WI38 (cell line): ENCODE measurements around the gene HOMER3.
"Not testable (repeated sequence)": the region's sequence is repeated elsewhere in the genome, so short reads cannot be mapped to it uniquely, and the experiment has no call there.

Experiments used
- H3K4me3 ChIP-seq: 2 replicates; pipeline ENCODE4 v1.5.1; 2011; ENCODE audit warnings: low read depth, mild to moderate bottlenecking, control low read depth, low read length
- CTCF ChIP-seq: IDR thresholded peaks from 2 replicates; pipeline ENCODE4 v1.5.1; 2012; ENCODE audit warnings: low read depth, mild to moderate bottlenecking, control low read depth, low read length

The HOMER3 gene

DNA sequence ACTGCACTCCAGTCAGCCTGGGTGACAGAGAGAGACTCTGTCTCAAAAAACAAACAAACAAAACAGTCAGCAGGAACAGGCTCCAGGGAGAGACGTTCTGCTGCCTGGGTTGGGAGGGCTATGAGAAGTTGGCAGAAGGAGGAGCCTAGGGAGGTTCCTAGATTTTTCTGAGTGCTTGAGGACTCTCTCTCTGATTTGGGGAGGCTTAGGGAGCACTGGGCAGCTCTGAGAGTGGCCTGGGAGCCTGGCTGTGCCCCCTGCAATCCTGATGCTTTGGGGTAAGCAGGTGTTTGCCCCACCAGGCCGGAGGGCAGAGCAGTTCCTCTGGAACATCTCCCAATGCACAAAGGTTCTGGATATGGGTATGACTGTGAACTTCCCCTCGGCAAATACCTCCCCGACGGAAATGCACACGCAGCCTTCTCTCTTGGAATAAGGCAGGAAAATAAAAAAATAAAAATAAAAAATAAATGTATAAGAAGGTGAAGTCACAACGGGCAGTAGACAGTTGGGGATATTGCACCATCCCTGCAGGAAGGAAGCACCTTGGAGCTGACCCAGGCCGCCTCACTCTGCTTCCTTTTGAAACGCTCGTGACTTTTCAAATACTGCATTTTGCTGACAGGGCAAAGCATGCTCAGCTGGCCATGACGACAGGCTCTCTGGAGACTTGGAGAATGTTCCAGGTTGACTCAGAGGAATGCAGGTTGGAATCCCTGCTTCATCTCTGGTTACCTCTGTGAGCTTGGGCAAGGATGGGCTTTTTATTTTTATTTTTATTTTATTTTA is 26.5 kb upstream of the HOMER3 start:
- no peak overlapping the region for H3K4me3 ChIP-seq
- no peak for TF ChIP-seq CTCF

- no peak for TF ChIP-seq CTCF
- H3K4me3 ChIP-seq: no peak overlapping the region
Observed at GRCh38 chr19:18966307-18966706, 25.3 kb upstream of the HOMER3 start.

DNA sequence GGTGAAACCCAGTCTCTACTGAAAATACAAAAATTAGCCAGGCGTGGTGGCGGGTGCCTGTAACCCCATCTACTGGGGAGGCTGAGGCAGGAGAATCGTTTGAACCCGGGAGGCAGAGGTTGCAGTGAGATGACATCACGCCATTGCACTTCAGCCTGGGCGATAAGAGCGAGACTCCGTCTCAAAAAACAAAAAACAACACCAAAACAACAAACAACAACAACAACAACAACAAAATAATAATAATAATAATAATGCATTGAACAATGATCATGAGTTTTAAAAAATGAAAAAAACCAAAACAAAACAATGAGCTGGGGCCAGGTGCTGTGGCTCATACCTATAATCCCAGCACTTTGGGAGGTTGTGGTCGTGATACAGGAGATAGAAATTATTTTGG is 23.1 kb upstream of the HOMER3 start:
- TF ChIP-seq CTCF: no peak
- no peak overlapping the region for H3K4me3 ChIP-seq

DNA sequence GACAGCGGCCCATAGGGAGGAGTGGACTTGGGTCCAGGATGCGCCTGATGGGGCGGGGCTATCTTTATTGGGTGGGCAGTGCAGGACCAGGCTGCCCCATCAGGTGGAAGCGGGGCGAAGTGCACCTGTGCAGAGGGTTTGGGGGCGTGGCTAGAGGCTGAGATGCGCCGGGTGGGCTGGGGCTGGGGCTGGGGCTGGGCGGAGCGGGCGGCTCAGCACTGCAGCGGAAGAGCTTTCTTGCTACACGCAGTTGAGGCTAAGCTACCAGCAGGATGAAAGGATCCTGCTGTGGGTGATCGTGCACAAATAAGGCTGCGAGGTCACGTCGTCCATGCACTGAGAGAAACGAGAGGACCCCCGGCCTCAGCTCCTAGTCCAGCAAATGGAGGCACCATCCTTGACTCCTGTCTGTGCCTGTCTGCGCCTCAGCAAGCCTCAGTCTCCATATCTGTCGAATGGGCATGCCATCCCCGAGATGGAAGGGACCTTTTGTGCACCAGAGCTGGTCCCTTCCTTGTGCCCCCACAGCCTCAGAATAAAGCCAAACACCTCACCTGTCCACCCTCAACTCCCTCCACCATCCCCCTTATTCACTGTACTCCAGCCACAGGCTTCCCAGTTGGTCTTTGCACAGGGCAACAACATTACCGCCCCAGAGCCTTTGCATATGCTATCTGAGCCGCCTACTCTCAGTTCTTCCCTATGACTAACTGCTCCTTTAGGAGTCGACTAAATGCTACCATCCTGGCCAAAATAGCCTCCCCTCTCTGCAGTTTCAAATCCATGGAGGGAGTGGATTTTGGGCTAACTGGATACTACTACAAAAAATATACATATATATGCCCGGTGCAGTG is 21.0 kb upstream of the HOMER3 start:
- no peak for TF ChIP-seq CTCF
- H3K4me3 ChIP-seq: no peak overlapping the region

DNA sequence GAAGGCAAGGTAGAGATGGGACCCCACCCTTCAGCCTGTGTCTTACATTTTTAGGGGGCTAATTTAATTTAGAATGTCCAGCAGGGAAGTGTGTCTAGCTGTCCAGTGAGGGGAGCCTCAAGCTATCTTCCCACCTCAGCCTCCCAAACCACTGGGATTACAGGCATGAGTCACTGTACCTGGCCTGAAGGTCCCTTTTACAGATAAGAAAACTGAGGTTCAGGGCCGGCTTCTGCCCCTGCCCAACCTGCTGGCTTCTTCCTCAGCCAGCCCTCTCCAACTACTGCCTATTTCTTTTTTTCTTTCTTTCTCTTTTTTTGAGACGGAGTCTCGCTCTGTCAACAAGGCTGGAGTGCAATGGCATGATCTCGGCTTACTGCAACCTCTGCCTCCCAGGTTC is 19.4 kb upstream of the HOMER3 start:
- no peak overlapping the region for H3K4me3 ChIP-seq
- no peak for TF ChIP-seq CTCF

- TF ChIP-seq CTCF: no peak
- H3K4me3 ChIP-seq: no peak overlapping the region
Observed at GRCh38 chr19:18955042-18955441, 14.0 kb upstream of the HOMER3 start.

- no peak overlapping the region for H3K4me3 ChIP-seq
- no peak for TF ChIP-seq CTCF
Observed at GRCh38 chr19:18954094-18954493, 13.1 kb upstream of the HOMER3 start.

- H3K4me3 ChIP-seq: not testable (repeated sequence)
Observed at GRCh38 chr19:18952364-18953003, 11.5 kb upstream of the HOMER3 start.
